Vagina (tissue), 2 donors: ENCODE data around the gene NEB.

Experiments used
- POLR2A ChIP-seq, 2 donors: fragments of 450-650 bp; IDR thresholded peaks; one replicate each; pipeline ENCODE4 v1.6.1; 2017; ENCODE audit warnings: antibody characterized with exemption in 2 of 2, mild to moderate bottlenecking in 2 of 2, moderate library complexity in 2 of 2
- TF ChIP-seq, protein P1 (sequence below), 3 experiments: fragments of 450-650 bp in 2 of 3; fragments of 200-600 bp in 1 of 3; sonication (generic) in 1 of 3; IDR thresholded peaks; one replicate each; pipeline ENCODE4 v1.5.1; 2017 to 2019; ENCODE audit warnings: antibody characterized with exemption in 3 of 3, mild to moderate bottlenecking in 2 of 3, moderate library complexity in 2 of 3

DNA sequence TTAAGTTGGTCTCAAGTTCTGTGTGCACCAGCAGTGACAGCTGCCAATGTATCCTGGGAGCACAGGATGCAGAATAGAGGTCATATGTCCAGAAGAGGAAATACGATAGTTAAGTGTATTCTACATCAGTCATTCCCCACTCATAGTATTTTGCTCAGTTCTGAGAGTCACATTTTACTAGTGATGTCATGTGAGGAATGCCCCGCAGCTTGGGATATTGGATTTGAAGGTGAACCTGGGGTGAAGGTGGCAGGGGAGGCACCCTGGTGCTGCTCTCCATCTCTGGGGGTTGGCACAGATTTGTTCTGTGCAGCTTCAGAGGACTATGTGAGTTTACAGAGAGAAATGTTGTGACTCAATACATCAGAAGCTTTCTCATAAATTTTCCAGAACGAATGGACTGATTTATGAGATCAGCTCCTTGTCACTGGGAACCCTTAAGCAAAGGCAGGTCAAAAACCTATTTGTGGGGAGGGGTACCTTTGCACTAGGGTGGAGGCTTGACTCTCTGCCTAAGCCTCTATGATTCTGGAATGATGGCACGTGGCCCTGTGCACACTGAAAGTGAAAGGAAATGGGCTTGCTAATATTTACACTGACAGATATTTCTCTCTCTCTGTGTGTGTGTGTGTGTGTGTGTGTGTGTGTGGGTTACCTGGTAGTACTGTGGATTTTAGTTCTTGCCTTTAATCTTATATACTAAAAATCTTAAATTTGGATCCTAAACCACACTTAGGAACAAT is 95.9 kb downstream of the NEB start:
- TF ChIP-seq, protein P1, sequence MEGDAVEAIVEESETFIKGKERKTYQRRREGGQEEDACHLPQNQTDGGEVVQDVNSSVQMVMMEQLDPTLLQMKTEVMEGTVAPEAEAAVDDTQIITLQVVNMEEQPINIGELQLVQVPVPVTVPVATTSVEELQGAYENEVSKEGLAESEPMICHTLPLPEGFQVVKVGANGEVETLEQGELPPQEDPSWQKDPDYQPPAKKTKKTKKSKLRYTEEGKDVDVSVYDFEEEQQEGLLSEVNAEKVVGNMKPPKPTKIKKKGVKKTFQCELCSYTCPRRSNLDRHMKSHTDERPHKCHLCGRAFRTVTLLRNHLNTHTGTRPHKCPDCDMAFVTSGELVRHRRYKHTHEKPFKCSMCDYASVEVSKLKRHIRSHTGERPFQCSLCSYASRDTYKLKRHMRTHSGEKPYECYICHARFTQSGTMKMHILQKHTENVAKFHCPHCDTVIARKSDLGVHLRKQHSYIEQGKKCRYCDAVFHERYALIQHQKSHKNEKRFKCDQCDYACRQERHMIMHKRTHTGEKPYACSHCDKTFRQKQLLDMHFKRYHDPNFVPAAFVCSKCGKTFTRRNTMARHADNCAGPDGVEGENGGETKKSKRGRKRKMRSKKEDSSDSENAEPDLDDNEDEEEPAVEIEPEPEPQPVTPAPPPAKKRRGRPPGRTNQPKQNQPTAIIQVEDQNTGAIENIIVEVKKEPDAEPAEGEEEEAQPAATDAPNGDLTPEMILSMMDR (IDR thresholded peaks at IDR 0.05): no peak
- no peak for TF ChIP-seq POLR2A (IDR thresholded peaks at IDR 0.05)
